Activated T-cell treated with anti-CD3 and anti-CD28 coated beads, Interleukin-2, amount 50 U/mL, for 1 hour (primary cell): ENCODE results near the gene RAPGEF4.
"Not testable (repeated sequence)": the region's sequence is repeated elsewhere in the genome, so short reads cannot be mapped to it uniquely, and the experiment has no call there.

Experiments
- DNase-seq: peaks from one replicate; pipeline ENCODE4 v3.0.0-alpha.2; 2020

The RAPGEF4 gene

DNA sequence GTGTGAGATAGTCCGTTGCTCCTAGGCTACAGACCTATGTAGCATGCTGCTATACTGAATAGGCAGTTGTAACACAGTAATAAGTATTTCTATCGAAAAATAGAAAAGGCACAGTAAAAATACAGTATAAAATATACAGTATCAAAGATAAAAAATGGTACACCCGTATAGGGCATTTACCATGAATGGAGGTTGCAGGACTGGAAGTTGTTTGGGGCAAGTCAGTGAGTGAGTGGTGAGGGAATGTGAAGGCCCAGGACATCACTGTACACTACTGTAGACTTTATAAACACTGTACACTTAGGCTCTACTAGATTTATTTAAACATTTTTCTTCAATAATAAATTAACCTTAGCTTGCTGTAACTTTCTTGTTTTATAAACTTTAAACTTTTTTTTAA lies 343.5 kb downstream of the RAPGEF4 start:
- DNase-seq, result no peak

- DNase-seq, result no peak
Measured at GRCh38 chr2:173079973-173080860, 344.6 kb downstream of the RAPGEF4 start.

DNA sequence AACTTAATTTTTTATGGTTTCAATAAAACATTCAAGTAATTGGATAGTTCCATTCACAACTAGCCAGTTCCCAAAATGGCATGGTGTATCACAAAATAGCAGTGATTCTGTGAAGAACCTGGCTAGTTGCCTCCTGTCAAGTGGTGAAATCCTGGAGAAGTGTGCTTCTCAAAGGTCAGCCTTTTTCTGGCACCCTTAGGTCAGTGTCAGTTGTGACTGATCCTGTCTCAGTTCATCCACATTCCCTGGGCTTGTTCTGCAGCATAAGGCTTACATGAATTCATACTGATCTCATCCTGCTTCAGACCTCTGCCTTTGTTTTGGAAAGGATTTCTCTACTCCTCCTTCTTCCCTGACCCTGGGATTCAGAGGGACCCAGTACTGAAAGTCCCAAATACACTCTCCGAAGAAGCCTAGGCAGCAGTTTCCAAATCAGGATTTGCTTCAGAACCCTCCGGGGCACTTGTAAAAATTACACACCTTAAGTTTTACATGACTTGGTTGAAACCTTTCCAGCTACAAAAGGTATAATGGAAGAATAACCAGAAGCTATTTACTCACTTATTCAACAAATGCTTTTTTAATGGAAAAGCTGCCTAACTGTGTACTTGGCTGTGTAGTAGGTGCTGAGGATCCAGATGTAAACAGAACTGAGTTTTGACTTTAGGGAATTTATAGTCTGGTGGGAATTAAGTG lies 351.0 kb downstream of the RAPGEF4 start:
- no peak for DNase-seq

DNA sequence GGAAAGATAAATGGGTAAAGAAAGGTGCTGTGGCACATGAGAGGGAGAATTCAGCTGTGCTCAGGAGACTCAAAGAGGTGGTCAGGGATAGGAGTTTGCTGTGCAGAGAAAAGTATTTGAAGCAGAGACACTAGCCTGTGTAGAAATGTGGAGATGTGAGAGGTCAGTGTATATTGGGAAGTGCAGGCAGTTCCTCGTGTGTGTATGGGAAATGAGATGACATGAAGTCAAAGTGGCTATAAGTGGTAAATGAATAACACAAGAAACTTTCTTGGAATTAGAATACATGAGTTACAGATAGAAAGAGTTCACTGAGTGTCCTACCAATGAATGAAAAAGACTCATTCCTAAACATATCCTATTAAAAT lies 351.6 kb downstream of the RAPGEF4 start:
- no peak for DNase-seq

DNA sequence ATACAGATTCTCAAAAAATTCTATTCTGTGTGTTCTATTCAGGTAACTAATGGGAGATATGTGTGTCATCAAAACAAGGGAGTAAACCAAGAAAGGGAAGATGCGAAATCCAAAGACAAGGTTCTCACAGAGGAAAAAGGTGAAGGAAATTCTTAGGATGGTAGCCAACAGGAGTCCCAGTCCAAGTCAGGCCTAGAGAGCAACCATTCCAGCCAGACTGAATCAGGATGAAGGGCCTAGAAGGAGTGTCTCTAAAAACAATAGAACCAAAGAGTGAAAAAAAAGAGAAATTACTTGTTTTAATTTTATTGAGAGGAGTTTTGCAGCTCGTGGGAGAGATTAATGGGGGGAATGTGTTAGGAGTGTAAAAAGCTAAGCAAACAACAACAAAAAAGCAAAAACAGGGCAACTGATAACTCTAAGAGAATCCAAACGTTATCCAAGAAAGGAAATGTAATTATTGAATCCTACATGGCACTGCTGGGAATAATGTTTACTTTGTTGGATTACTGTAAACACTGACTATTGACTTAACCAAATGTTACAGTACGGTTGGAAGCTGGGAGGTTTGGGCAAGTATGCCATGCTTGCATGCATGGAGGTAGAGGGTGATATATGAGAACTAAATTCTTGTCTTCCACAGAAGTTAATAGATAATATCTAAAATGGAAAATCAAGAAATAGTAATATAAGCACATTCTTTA lies 352.3 kb downstream of the RAPGEF4 start:
- no peak for DNase-seq

DNA sequence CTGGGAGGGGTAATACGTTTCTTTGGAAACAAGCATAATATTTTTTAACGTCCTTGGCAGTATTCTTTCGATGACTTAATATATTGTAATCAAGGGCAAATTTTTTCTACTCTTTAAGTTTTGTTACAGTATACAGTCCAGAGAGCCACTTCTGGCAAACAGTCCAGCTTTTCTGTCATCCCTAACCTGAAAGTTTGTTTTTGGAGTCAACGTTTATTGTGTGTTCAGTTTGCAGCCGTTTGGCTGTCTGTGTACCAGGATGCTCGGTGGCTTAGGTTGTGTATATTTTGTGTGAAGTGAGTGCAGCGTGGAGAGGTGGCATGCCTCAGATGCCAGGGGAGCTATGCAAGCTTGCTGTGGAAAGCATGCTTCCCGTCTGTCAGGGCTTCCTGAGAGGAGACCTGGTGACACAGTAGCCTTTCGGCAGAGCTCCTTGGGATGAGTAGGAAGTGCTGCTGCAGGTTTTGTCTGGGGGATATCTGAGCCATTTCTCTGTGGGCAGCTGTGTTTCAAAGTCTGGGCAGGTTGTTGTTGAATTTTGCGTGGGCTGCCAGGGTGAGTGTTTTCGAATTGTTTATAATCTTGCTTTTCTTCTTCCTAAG lies 354.7 kb downstream of the RAPGEF4 start:
- DNase-seq, result no peak

- DNase-seq, result no peak
Measured at GRCh38 chr2:173090973-173091660, 355.5 kb downstream of the RAPGEF4 start.

DNA sequence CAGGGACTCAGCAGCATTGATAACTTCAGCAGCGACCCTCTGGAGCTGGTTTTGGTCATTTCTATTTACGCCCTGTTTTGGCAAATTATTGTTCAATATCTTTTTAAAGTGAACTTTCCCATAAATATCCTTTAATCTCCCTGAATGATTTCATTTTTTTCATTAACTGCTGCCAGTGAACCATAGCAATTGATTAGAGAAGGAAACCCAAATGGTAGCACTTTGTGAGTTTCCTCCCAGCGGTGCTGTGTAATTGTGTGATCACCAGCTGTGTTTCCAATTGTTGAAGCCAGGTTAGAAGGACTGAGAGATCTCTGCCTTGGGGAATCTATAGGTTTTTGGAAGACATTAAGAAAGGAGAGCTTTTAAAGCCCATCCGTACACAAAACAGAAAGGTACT lies 356.3 kb downstream of the RAPGEF4 start:
- DNase-seq, result no peak

GRCh38 chr2:173092844-173093402 lies 357.3 kb downstream of the RAPGEF4 start:
- no peak for DNase-seq

- not testable (repeated sequence) for DNase-seq
Measured at GRCh38 chr2:173093617-173094016, 358.0 kb downstream of the RAPGEF4 start.

GRCh38 chr2:173094731-173095130 lies 359.1 kb downstream of the RAPGEF4 start:
- no peak for DNase-seq

DNA sequence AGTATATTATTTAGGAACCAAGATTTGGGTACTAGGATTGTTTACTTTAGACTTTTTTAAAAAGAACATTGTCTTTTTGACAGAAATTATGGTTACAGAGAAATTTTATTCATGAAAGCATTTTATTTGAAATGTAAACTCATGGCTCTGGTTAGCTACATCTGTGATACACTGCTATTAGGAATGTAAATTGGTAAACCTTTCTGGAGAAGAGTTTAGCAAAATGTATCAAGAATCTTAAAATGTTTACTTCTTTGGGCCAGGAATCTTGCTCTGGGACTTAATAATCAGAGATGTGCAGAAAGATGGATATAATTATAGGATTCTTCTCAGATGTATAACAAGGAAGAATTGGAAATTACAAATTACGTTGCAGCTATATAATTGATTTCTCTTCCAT lies 359.7 kb downstream of the RAPGEF4 start:
- DNase-seq, result no peak

DNA sequence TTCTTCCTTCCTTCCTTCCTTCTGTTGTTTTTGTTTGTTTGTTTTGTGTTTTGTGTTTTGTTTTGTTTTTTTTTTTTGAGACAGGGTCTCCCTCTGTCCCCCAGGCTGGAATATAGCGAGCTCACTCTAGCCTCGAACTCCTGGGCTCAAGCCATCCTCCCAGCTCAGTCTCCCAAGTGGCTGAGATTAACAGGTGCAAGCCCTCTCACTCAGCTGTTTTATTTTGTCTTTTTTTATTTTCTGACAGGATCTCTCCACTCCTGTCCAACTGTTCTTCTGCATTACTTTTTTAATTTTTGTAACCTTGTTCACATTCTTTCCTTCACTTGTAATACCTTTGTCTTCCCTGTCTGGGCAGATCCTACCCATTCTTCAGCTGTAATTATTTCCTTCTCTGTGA lies 363.6 kb downstream of the RAPGEF4 start:
- no peak for DNase-seq

GRCh38 chr2:173099804-173100203 lies 364.2 kb downstream of the RAPGEF4 start:
- no peak for DNase-seq

- no peak for DNase-seq
Measured at GRCh38 chr2:173101687-173102086, 366.0 kb downstream of the RAPGEF4 start.
